Stimulated activated CD8-positive, alpha-beta memory T cell treated with anti-CD3 and anti-CD28 coated beads, Interleukin-12 subunit alpha, Interleukin-12 subunit beta, amount 100 ng/mL, for 1 hour (primary cell): ENCODE measurements around the gene STAT5B.
A peak's percentile ranks its signal among the peaks of the same experiment; 100 is the strongest.
"Not testable (repeated sequence)": the region's sequence is repeated elsewhere in the genome, so short reads cannot be mapped to it uniquely, and the experiment has no call there.

Experiments
- DNase-seq: peaks from one replicate; pipeline ENCODE4 v3.0.0-alpha.2; 2020; ENCODE audit warnings: low read depth

STAT5B gene

GRCh38 chr17:42266918-42267766 is 9.0 kb downstream of the STAT5B start:
- DNase-seq: no peak

- no peak for DNase-seq
These were observed 9.7 kb downstream of the STAT5B start for GRCh38 chr17:42266462-42266861.

- not testable (repeated sequence) for DNase-seq
These were observed 11.8 kb downstream of the STAT5B start for GRCh38 chr17:42264366-42264765.

- DNase-seq: no peak
These were observed 15.9 kb downstream of the STAT5B start for GRCh38 chr17:42260318-42260717.

GRCh38 chr17:42255445-42255844 is 20.7 kb downstream of the STAT5B start:
- no peak for DNase-seq

GRCh38 chr17:42253578-42253977 is 22.6 kb downstream of the STAT5B start:
- DNase-seq: no peak

- no peak for DNase-seq
These were observed 23.3 kb downstream of the STAT5B start for GRCh38 chr17:42252597-42253550.

- no peak for DNase-seq
These were observed 25.1 kb downstream of the STAT5B start for GRCh38 chr17:42251115-42251514.

GRCh38 chr17:42249681-42250446 is 26.3 kb downstream of the STAT5B start:
- DNase-seq: no peak

- DNase-seq: peak; percentile 62
These were observed 27.6 kb downstream of the STAT5B start for GRCh38 chr17:42248351-42249179.

GRCh38 chr17:42247734-42248133 is 28.5 kb downstream of the STAT5B start:
- DNase-seq: no peak

- DNase-seq: no peak
These were observed 29.7 kb downstream of the STAT5B start for GRCh38 chr17:42246515-42246914.

GRCh38 chr17:42245183-42245582 is 31.0 kb downstream of the STAT5B start:
- not testable (repeated sequence) for DNase-seq

- DNase-seq: not testable (repeated sequence)
These were observed 32.1 kb downstream of the STAT5B start for GRCh38 chr17:42244116-42244515.

GRCh38 chr17:42243493-42243982 is 32.7 kb downstream of the STAT5B start:
- no peak for DNase-seq

- no peak for DNase-seq
These were observed 34.3 kb downstream of the STAT5B start for GRCh38 chr17:42241871-42242270.

GRCh38 chr17:42240863-42241262 is 35.3 kb downstream of the STAT5B start:
- DNase-seq: not testable (repeated sequence)

GRCh38 chr17:42240201-42240600 is 36.0 kb downstream of the STAT5B start:
- DNase-seq: no peak

GRCh38 chr17:42239576-42239975 is 36.6 kb downstream of the STAT5B start:
- not testable (repeated sequence) for DNase-seq

- DNase-seq: no peak
These were observed 39.4 kb downstream of the STAT5B start for GRCh38 chr17:42236760-42237159.

- no peak for DNase-seq
These were observed 42.2 kb downstream of the STAT5B start for GRCh38 chr17:42233994-42234393.
